Embryonic facial prominence (tissue), 1 donor: ENCODE results near the gene ARX.

Source experiments
- DNase-seq: peaks from one replicate; pipeline ENCODE4 v3.0.0-alpha.2; 2016; ENCODE audit errors: extremely low spot score

ARX gene

GRCh38 chrX:25015486-25016360 is at the start of gene ARX:
Gene ARX (minus strand): TSS chrX:25015965. CDS start chrX:25015737, 228 bp downstream.
- DNase-seq: no peak

GRCh38 chrX:25059273-25059672 is 43.5 kb upstream of the ARX start:
- DNase-seq: no peak

- DNase-seq: no peak
Measured at GRCh38 chrX:25052798-25053534, 37.2 kb upstream of the ARX start.

- DNase-seq: no peak
Measured at GRCh38 chrX:25049971-25050370, 34.2 kb upstream of the ARX start.

GRCh38 chrX:25049357-25049756 is 33.6 kb upstream of the ARX start:
- DNase-seq: no peak

- no peak for DNase-seq
Measured at GRCh38 chrX:25048178-25048577, 32.4 kb upstream of the ARX start.

- DNase-seq: no peak
Measured at GRCh38 chrX:25043192-25043591, 27.4 kb upstream of the ARX start.

- no peak for DNase-seq
Measured at GRCh38 chrX:25039036-25039435, 23.3 kb upstream of the ARX start.

GRCh38 chrX:25034889-25035288 is 19.1 kb upstream of the ARX start:
- DNase-seq: no peak

GRCh38 chrX:25029288-25029825 is 13.6 kb upstream of the ARX start:
- DNase-seq: no peak

- no peak for DNase-seq
Measured at GRCh38 chrX:25028726-25029125, 13.0 kb upstream of the ARX start.

GRCh38 chrX:25026576-25026975 is 10.8 kb upstream of the ARX start:
- no peak for DNase-seq

- no peak for DNase-seq
Measured at GRCh38 chrX:25025615-25026014, 9.8 kb upstream of the ARX start.

- DNase-seq: no peak
Measured at GRCh38 chrX:25023908-25024307, 8.1 kb upstream of the ARX start.

GRCh38 chrX:25022499-25023325 is 6.9 kb upstream of the ARX start:
- DNase-seq: no peak

GRCh38 chrX:25020905-25021449 is 5.2 kb upstream of the ARX start:
- no peak for DNase-seq

- no peak for DNase-seq
Measured at GRCh38 chrX:25020391-25020904, 4.7 kb upstream of the ARX start.

GRCh38 chrX:25019707-25020390 is 4.1 kb upstream of the ARX start:
- DNase-seq: no peak

- DNase-seq: no peak
Measured at GRCh38 chrX:25018682-25019081, 2.9 kb upstream of the ARX start.

- no peak for DNase-seq
Measured at GRCh38 chrX:25017667-25018247, 2.0 kb upstream of the ARX start.
